Smooth muscle cell (in vitro differentiated cells): ENCODE results near the gene MEGF6. TPM values are rescaled to one million over a fixed set of nuclear protein-coding genes. Genes with fewer than 3 reads are reported as not detected.

Source experiments
- DNase-seq: peaks from one replicate; lab custom pipeline; 2025; ENCODE audit not compliant: unreplicated experiment; lab: John Stamatoyannopoulos, UW
- H2AFZ ChIP-seq: fragments of 200-600 bp; sonication (generic); 2 replicates; pipeline ENCODE4 v1.6.0; 2016; ENCODE audit warnings: antibody characterized with exemption, low read depth, mild to moderate bottlenecking
- H3F3A ChIP-seq: fragments of 200-600 bp; sonication (generic); 2 replicates; pipeline ENCODE4 v1.6.0; 2017; ENCODE audit warnings: antibody characterized with exemption, low read depth
- H3K27ac ChIP-seq: fragments of 200-600 bp; sonication (generic); 2 replicates; pipeline ENCODE4 v1.5.1; 2016; ENCODE audit warnings: low read depth, mild to moderate bottlenecking
- H3K27me3 ChIP-seq: fragments of 200-600 bp; sonication (generic); 2 replicates; pipeline ENCODE4 v1.6.1; 2016; ENCODE audit warnings: low read depth, mild to moderate bottlenecking
- H3K36me3 ChIP-seq: fragments of 200-600 bp; sonication (generic); 2 replicates; pipeline ENCODE4 v1.5.1; 2016; ENCODE audit warnings: low read depth
- H3K4me1 ChIP-seq: fragments of 200-600 bp; sonication (generic); 2 replicates; pipeline ENCODE4 v1.5.1; 2016; ENCODE audit warnings: low read depth
- H3K4me2 ChIP-seq: fragments of 200-600 bp; sonication (generic); 2 replicates; pipeline ENCODE4 v1.6.0; 2016; ENCODE audit warnings: mild to moderate bottlenecking
- H3K4me3 ChIP-seq: fragments of 200-600 bp; sonication (generic); 2 replicates; pipeline ENCODE4 v1.5.1; 2016; ENCODE audit warnings: mild to moderate bottlenecking
- H3K79me2 ChIP-seq: fragments of 200-600 bp; sonication (generic); 2 replicates; pipeline ENCODE4 v1.6.0; 2016; ENCODE audit warnings: low read depth, mild to moderate bottlenecking
- H3K9ac ChIP-seq: fragments of 200-600 bp; sonication (generic); 2 replicates; pipeline ENCODE4 v1.6.0; 2016; ENCODE audit warnings: low read depth
- H3K9me3 ChIP-seq: fragments of 200-600 bp; sonication (generic); replicated peaks from 2 replicates; pipeline ENCODE4 v1.5.1; 2016; ENCODE audit warnings: low read depth
- H4K20me1 ChIP-seq: fragments of 200-600 bp; sonication (generic); 2 replicates; pipeline ENCODE4 v1.6.0; 2016; ENCODE audit warnings: low read depth
- WGBS: methylation state at CpG from one replicate; pipeline ENCODE4 v1.1.7; 2016; ENCODE audit warnings: low lambda C conversion rate; 5-methylcytosine and 5-hydroxymethylcytosine counted together
- polyA plus RNA-seq: library from polyadenylated mRNA; unstranded; fragments of >200 nt; fragmentation: Nextera tagmentation; extraction: Ambion mirVana; gene quantifications from 2 replicates; pipeline ENCODE4 v1.2.1, GENCODE V29; 2016
- total RNA-seq: library from RNA; depleted of rRNA; stranded (reverse); fragments of >200 nt; gene quantifications from 2 replicates; pipeline ENCODE4 v1.2.3, GENCODE V29; 2014
- TF ChIP-seq, protein P1 (sequence below): fragments of 200-600 bp; sonication (generic); IDR thresholded peaks from 2 replicates; pipeline ENCODE4 v1.5.1; 2017; ENCODE audit warnings: borderline replicate concordance, mild to moderate bottlenecking, antibody characterized with exemption; ENCODE audit not compliant: insufficient read depth, poor library complexity, severe bottlenecking

The MEGF6 gene
- total and polyA plus RNA-seq, 2 experiments from 2014 or later = 6.5 to 12.8 TPM

GRCh38 chr1:3518256-3518655 is 93.1 kb downstream of the MEGF6 start:
- 90% methylated on average over 12 of the region's 12 CpGs for WGBS
- H3K4me1 ChIP-seq = no peaks in the 10 kb centered on the region
- no peak overlapping the region for H3K4me3 ChIP-seq
- TF ChIP-seq, protein P1, sequence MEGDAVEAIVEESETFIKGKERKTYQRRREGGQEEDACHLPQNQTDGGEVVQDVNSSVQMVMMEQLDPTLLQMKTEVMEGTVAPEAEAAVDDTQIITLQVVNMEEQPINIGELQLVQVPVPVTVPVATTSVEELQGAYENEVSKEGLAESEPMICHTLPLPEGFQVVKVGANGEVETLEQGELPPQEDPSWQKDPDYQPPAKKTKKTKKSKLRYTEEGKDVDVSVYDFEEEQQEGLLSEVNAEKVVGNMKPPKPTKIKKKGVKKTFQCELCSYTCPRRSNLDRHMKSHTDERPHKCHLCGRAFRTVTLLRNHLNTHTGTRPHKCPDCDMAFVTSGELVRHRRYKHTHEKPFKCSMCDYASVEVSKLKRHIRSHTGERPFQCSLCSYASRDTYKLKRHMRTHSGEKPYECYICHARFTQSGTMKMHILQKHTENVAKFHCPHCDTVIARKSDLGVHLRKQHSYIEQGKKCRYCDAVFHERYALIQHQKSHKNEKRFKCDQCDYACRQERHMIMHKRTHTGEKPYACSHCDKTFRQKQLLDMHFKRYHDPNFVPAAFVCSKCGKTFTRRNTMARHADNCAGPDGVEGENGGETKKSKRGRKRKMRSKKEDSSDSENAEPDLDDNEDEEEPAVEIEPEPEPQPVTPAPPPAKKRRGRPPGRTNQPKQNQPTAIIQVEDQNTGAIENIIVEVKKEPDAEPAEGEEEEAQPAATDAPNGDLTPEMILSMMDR = peak; percentile 77
- H2AFZ ChIP-seq = no peak overlapping the region
- no peaks in the 10 kb centered on the region for H3K36me3 ChIP-seq
- H3K9ac ChIP-seq = no peak overlapping the region
- no peaks in the 10 kb centered on the region for H3F3A ChIP-seq
- no peak overlapping the region for H3K4me2 ChIP-seq
- H3K27me3 ChIP-seq = no peaks in the 10 kb centered on the region
- no peaks in the 10 kb centered on the region for H3K9me3 ChIP-seq
- no peak overlapping the region for H3K27ac ChIP-seq
- DNase-seq = no peak
- H3K79me2 ChIP-seq = no peaks in the 10 kb centered on the region
- no peaks in the 10 kb centered on the region for H4K20me1 ChIP-seq

- Histone ChIP-seq H3K4me1 (no peaks in the 10 kb centered on the region), H3F3A (no peaks in the 10 kb centered on the region), H3K9ac (no peak overlapping the region), H3K27me3 (no peaks in the 10 kb centered on the region), H3K4me3 (no peak overlapping the region), H3K36me3 (no peaks in the 10 kb centered on the region), H3K4me2 (no peak overlapping the region), H2AFZ (no peak overlapping the region), H4K20me1 (no peaks in the 10 kb centered on the region), H3K79me2 (no peaks in the 10 kb centered on the region), H3K9me3 (no peaks in the 10 kb centered on the region), H3K27ac (no peak overlapping the region)
- no peak for DNase-seq
- TF ChIP-seq, protein P1 = no peak
- WGBS = 91% methylated on average over 27 of the region's 27 CpGs
These were observed 94.2 kb downstream of the MEGF6 start for GRCh38 chr1:3516911-3517675.

GRCh38 chr1:3516481-3516869 is 94.8 kb downstream of the MEGF6 start:
- Histone ChIP-seq H3K36me3 (no peaks in the 10 kb centered on the region), H3K79me2 (no peaks in the 10 kb centered on the region), H3K9me3 (no peaks in the 10 kb centered on the region), H3K27ac (no peak overlapping the region), H3F3A (no peaks in the 10 kb centered on the region), H2AFZ (no peak overlapping the region), H3K9ac (no peak overlapping the region), H4K20me1 (no peaks in the 10 kb centered on the region), H3K27me3 (no peaks in the 10 kb centered on the region), H3K4me3 (no peak overlapping the region), H3K4me2 (no peak overlapping the region), H3K4me1 (no peaks in the 10 kb centered on the region)
- no peak for DNase-seq
- 93% methylated on average over 15 of the region's 15 CpGs for whole genome bisulfite sequencing
- TF ChIP-seq, protein P1 = no peak
